HG03457 (cell line): ENCODE data around the gene GLIS1.
"Not testable (repeated sequence)": the region's sequence is repeated elsewhere in the genome, so short reads cannot be mapped to it uniquely, and the experiment has no call there.

Experiments used
- ATAC-seq: cut with Tn5 transposase; IDR thresholded peaks from one replicate; pipeline ENCODE4 v1.9.1; 2021; ENCODE audit warnings: moderate number of reproducible peaks; ENCODE audit not compliant: unreplicated experiment

GLIS1 gene

GRCh38 chr1:53739109-53739681 lies at the start of gene GLIS1:
TSS of gene GLIS1 (minus strand) at chr1:53739164. CDS start at chr1:53738064, 1,100 bp downstream.
- ATAC-seq, result peak; percentile 94

DNA sequence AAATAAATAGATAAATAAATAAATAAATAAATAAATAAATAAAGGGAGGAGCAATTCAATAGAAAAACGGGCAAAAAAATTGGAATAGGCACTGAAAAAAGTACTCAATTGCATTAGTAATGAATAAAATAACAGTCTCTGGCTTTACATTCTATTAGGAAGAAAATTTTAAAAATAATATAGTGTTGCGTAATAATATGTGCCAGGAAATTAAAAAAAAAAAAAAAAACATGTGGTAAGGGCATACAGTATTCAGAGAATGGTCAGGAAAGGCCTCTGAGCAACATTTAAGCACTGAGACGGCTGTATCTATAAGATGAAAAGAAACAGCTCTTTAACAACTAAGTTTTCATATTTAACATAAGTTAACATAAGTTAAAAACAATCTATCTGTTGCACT lies 48.7 kb upstream of the GLIS1 start:
- no peak for ATAC-seq

DNA sequence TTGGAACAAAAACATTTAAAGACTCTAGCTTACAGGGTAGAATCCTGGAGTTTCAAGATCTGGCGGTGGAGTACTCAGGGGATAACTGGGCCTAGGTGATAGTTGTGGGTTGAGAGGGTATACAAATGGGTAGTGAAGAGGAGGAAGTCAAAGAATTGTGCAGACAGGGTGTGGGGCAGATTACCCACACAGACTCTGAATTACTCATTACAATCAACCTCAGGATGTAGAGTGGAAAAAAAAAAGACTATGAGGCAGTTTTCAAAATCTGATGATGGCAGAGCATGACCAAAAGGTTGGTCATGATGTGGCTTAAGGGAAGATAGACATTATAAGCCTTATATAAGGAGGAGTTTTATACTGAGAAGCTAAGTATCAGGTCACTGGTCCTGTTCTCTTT lies 44.1 kb upstream of the GLIS1 start:
- no peak for ATAC-seq

GRCh38 chr1:53781654-53782053 lies 42.7 kb upstream of the GLIS1 start:
- ATAC-seq, result no peak

- ATAC-seq, result no peak
Observed at GRCh38 chr1:53777272-53777671, 38.3 kb upstream of the GLIS1 start.

GRCh38 chr1:53771648-53772047 lies 32.7 kb upstream of the GLIS1 start:
- no peak for ATAC-seq

DNA sequence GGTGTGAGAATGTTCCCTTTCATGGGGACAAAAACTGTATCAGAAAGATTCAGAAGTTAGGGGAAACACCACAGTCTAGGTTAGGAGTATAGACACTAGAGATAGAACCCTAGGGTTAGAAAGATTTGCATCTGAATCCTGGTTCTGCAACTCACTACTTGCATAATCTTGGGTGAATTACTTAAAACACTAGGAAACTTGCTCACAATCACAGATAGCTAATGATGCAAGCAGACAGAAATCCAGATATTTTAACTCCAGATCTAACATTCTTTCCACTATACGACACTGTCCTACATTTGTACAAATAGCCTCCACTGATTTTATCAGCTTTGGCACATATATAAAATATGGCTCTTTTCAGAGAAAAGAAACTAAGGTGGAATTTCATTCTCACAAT lies 30.8 kb upstream of the GLIS1 start:
- no peak for ATAC-seq

DNA sequence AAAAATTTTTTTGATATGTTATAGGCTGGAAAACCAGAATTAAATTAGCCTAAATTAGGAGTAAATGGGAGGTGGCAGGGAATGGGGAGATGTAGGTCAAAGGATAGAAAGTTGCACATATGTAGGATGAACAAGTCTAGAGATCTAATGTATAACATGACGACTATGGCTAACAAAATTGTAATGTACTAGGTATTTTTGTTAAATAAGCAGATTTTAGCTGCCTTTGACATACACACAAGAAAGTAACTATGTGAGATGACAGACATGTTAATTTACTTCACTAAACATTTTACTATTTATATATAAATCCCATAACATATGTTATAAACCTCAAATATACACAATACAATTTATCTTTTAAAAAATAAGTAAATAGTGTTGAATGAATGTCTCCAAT lies 30.2 kb upstream of the GLIS1 start:
- no peak for ATAC-seq

DNA sequence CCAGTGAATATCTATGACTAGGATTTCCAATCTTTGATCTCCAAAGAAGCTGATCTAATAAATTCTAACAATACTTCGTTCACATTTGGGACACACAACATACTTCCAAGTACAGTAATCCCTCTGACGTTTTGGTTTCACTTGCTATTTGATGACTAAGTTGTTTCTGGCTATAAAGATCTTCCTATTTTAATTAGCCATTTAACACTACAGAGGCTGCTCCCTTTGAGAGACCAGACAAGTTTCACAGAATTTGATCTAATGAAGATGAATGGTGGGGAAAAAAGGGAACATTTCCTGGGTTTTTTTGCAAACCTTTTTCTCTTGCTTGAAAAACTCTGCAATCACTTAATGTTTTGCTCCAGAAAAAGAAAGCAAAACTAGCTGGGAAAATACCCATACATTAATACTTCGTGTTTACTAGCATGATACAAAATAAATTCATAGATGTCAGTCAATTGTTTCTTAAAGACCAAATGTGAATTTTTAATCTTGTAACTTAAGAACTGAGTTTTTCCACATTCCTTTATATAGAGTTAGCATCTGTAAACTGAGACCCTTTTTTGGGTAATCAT lies 28.0 kb upstream of the GLIS1 start:
- no peak for ATAC-seq

DNA sequence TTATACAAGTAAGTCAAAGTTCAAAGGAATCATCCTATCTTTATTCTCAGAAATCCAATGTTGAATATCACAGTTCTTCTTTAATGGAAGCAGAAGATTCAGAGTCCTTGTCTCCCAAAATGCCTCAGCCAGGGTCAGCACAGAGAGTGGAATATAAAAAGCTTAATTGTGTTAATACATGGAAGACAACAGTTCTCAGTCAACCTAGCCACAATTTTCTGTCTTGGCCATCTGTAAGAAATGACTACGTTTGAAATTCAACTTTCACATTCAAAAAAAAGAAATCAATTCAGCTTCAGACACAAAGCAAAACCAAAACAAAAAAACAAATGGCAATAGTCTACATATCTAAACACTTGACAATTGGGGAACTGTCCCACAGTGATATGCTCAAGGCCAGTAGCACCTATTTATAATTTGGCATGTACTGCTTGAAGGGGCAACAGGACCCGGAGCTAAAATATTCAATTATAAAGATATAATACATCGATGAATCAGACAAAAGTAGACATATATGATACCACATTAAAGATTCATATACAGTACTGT lies 27.3 kb upstream of the GLIS1 start:
- no peak for ATAC-seq

- ATAC-seq, result no peak
Observed at GRCh38 chr1:53765657-53766056, 26.7 kb upstream of the GLIS1 start.

GRCh38 chr1:53763911-53764310 lies 24.9 kb upstream of the GLIS1 start:
- ATAC-seq, result no peak

- no peak for ATAC-seq
Observed at GRCh38 chr1:53763461-53763860, 24.5 kb upstream of the GLIS1 start.

- ATAC-seq, result not testable (repeated sequence)
Observed at GRCh38 chr1:53760497-53760896, 21.5 kb upstream of the GLIS1 start.

GRCh38 chr1:53755874-53756273 lies 16.9 kb upstream of the GLIS1 start:
- ATAC-seq, result no peak

DNA sequence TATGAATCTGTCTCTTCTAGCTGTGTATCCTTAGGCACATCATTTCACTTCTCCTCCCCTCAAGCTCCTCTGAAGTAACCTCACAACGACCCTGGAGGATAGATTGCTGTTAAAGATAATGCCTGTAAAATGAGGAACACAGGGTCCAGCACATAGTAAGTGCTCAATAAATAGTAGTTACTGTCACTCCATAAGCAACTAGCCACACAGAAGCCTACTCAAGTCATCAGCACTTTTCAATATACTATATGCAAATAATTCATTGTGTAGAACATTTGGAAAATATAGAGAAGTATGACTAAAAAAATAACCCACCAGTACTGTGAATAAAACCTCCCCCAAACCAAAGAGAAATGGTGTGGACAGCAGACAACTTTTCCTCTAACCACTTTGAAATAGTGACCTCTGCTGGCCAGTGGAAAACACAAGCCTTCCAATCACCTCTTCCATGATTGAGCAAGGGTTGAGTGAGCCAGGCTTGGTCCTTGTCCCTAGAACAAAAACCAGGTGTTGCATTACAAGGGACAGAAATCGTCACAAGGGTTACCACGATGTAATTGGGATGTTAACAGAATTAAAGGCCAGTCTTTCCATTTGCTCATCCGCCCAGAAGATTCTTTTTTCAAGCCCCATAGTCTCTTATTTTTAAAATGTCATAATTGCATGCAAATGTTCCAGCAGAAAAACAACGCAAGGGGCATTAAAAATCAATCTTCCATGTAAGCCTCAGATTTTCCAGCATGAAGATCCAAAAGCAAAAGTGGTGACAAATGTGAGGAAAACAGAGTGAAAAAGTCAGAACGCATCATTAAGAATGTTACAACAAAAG lies 15.7 kb upstream of the GLIS1 start:
- ATAC-seq, result no peak

DNA sequence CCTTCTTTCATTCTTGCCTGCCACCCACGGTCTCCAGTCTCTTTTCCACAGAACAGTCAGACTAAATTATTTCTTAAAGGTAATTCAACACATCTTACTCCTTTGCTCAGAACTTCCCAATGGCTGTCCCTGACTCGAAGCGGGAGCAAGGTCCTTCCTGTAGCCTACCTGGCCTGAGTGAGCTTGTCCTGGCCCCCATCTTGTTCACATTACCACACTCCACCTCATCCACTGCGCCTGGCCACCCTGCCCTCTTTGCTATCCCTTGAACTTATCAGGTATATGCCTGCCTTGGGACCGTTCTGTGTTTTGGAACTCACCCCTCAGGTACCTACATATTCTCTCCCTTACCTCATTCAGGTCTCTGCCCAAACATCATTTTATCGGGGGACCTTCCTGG lies 13.3 kb upstream of the GLIS1 start:
- ATAC-seq, result no peak

DNA sequence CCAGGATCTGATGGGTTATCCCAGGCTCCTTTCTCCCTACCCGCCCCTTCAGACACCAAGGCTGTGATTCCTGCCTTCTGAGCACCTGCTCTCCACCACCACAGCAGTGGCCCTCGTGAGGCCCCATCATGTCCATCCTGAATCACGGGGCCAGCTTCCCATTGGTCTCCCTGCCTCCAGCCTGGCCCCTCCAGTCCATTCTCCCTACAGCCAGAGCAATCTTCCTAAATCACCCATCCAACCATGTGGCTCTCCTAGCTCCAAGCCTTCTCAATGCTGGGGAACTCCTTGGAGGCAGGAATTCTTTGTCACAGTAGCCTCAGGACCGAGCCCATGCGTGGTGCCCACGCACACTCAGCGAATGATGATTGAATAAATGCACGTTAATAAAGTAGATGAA lies 8.9 kb upstream of the GLIS1 start:
- ATAC-seq, result no peak

DNA sequence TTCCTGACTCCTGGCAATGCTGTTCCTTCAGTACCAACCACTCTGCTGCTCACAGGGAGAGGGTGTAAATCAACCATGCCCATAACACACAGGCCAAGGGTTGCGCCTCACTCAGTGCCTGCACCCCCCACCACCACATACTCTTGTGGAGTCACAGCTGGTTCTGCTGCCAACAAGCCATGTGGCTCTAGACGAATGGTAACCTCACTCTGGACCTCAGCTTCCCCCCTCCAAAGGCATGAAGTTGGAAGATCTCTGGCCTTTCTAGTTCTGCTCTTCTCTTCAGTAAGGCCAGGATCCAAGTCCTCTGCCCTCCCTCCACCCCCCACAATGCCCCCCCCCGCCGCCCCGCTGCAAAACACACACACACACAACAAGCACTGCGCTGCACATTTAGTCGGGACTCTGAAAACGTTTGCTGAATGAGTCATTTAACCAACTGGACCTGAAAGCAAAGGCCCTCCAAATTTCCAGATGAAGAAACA lies 1.7 kb upstream of the GLIS1 start:
- ATAC-seq, result no peak

DNA sequence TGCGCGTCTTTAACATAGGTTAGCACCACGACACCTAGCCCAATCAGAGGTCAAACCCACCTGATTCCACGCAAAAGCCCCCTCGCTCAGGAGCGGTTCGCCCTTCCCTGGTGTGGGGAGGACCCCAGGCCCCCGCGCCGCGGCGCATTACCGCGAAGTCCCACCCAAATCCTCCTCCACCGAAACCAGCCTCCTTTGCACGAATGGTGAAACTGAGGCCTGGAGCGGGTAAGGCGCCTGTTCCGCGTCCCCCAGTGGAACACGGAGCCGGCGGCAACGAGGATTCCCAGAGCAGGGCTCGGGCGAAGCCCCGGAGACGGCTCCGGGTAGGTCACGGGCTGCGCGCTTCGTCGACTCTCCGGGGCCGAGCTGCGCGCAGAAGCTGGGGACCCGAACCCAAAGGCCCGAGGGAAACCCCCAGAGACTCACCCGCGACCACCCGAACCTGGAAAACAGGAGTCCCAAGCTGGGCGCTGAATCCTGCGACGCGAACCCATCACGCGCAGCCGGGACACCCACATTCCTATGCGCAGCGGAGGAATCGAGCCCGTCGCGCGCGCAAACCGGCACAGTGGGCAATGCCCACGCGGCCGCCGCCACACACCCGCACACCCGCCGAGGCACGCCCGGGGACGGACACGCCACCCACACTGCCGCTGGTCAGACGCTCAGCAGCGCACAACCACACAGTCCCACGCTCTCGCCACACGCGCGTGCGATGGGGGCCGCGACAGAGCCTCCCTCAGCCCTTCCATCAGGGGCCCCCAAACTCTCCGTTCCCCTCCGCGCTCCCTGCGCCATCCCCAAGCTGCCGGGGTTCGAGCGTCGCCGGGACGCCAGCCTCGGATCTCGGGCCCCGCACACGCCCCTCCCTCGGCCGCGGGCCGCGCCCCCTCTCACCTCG lies 507 bp downstream of the GLIS1 start:
- ATAC-seq, result peak; percentile 26
